ENCODE data around the gene ARHGEF4.

ARHGEF4 gene

DNA sequence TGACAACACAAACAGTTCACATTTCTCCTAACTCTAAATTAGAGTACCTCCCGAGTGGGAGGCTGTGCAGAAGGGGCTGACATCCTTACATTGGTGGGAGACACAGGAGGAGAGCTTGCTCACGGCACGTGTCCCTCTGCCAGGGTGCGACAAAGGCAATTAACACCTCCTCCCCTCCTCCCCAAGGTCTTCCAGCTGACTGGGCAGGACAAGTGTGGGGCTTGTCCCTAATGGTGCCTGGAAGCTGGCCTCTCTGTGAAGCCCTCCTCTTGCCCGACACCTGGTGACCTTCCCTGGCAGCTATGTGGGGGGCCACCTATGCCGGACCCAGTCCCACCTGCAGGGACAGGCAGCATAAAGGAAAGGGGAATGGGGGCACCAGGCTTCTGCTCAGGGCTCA, 199.6 kb downstream of the ARHGEF4 start:
- no peak for DNase-seq (ENCODE audit: low read depth)
- no peak overlapping the region for H3K4me3 ChIP-seq (ENCODE audit: low read length)
- TF ChIP-seq, protein P1, sequence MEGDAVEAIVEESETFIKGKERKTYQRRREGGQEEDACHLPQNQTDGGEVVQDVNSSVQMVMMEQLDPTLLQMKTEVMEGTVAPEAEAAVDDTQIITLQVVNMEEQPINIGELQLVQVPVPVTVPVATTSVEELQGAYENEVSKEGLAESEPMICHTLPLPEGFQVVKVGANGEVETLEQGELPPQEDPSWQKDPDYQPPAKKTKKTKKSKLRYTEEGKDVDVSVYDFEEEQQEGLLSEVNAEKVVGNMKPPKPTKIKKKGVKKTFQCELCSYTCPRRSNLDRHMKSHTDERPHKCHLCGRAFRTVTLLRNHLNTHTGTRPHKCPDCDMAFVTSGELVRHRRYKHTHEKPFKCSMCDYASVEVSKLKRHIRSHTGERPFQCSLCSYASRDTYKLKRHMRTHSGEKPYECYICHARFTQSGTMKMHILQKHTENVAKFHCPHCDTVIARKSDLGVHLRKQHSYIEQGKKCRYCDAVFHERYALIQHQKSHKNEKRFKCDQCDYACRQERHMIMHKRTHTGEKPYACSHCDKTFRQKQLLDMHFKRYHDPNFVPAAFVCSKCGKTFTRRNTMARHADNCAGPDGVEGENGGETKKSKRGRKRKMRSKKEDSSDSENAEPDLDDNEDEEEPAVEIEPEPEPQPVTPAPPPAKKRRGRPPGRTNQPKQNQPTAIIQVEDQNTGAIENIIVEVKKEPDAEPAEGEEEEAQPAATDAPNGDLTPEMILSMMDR (conservative IDR thresholded peaks at IDR 0.05; ENCODE audit: low read depth, low read length): no peak

DNA sequence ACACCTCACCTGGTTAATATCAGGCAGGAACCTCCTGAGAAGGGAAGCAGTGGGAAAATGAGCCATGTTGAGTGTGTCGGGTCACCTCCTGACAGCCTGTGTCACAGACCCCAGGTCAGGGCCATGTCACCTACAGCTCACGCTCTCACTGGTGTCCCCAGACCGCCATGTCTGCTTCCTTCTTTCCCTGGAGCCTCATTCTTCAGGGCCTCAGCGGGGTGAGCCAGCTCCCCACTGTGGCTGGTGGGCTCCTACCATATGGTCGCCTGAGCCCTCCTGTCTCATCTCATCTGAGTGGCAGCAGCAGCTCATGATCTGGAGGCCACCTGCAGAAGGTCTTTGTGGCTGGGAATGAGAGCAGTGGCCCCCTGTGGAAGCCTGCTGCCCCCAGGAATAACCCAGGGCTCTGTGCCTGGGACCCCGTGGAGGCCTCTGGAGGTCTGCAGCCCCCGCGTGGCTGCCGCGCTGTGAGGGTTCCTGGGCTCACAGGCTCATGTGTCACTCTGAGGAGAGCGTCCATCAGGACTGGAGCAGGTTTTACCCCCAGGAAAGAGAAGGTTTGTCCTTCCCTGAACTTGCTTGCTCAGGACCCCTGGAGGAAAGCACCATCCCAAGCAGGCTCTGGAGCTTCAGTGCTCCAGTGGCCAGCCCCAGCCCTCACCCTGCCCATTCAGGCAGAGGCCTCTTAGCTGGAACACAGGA, 200.1 kb downstream of the ARHGEF4 start:
- H3K4me3 ChIP-seq (ENCODE audit: low read length): no peak overlapping the region
- TF ChIP-seq, protein P1 (conservative IDR thresholded peaks at IDR 0.05; ENCODE audit: low read depth, low read length): no peak
- DNase-seq (ENCODE audit: low read depth): no peak

DNA sequence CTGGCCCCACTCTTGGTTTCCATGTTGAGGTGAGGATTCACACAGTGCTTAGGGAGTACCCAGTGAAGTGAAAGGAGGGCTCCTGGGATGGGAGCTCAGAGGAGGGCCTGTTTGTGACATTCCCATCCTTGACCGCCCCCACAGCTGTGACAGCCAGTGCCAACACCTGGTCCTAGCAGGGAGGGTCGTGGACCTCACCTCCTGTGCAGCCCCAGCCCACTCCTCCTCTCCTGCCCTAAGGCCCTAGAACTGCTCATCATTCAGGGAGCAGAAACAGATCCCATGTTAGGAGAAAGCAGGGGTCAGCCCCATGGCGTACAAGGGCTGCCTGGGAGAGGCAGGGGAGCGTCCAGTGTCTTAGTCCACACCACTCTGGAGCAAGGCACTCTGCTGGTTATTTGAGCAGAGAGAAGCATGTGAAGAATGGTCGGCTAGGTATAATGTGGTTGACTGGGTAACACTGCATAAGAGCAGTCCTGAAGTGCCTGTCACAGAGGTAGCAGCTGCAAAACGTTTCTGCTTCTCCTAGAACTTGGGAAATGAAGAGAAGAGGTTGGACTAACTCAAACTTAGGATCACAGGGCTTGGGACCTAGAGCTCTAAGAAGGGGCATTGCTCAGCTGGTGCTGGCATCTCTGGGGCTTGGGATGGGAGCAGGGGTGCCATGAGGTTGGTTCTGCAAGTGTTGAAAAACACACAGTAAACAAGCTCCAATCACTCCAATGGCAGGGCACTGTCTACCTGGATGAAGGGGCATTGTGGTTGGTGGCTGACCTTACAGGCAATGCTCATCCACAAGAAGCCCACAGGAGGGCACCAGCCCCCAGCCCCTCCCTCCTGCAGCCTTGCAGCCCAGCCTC, 200.9 kb downstream of the ARHGEF4 start:
- TF ChIP-seq, protein P1 (conservative IDR thresholded peaks at IDR 0.05; ENCODE audit: low read depth, low read length): no peak
- DNase-seq (ENCODE audit: low read depth): no peak
- no peak overlapping the region for H3K4me3 ChIP-seq (ENCODE audit: low read length)

DNA sequence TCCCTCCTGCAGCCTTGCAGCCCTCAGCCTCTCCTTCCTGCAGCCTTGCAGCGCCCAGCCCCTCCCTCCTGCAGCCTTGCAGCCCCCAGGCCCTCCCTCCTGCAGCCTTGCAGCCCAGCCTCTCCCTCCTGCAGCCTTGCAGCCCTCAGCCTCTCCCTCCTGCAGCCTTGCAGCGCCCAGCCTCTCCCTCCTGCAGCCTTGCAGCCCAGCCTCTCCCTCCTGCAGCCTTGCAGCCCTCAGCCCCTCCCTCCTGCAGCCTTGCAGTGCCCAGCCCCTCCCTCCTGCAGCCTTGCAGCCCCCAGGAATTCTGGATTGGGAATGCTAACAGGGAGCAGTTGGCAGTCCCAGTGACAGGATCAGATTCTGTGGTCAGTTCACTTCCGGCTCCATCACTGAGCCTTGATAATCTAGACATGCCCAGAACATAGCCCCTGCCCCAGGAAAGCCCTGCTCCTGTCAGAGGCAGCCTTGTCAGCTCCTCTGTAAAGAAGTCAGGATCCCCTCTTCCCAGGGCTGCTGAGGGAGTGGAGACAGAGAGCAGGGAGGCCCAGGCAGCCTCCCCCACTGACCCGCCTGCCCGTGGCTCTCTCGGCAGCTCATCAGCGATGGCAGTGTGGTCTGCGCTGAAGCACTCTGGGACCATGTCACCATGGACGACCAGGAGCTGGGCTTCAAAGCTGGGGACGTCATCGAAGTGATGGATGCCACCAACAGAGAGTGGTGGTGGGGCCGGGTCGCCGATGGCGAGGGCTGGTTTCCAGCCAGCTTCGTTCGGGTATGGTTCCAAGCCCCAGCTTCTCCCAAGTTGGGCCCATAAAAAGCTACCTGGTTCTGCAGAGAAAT, 201.8 kb downstream of the ARHGEF4 start:
- no peak for DNase-seq (ENCODE audit: low read depth)
- TF ChIP-seq, protein P1 (conservative IDR thresholded peaks at IDR 0.05; ENCODE audit: low read depth, low read length): no peak
- no peak overlapping the region for H3K4me3 ChIP-seq (ENCODE audit: low read length)

DNA sequence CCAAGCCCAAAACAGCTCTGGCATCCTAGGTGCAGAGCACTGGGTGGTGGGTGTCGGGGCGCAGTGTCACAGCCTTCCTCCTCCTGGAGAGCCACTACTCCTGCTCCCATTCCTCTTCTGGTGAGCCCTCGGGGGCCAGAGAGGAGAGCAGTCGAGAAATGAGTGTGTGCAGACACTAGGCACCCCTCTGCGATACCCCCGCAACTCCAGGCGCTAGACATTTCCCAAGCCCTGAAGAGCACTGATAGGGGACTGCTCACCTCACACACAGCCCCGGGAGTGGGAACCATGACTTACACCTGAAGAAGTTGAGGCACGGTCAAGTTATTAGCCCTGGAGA, 202.4 kb downstream of the ARHGEF4 start:
- no peak overlapping the region for H3K4me3 ChIP-seq (ENCODE audit: low read length)
- DNase-seq (ENCODE audit: low read depth): no peak
- TF ChIP-seq, protein P1 (conservative IDR thresholded peaks at IDR 0.05; ENCODE audit: low read depth, low read length): no peak

DNA sequence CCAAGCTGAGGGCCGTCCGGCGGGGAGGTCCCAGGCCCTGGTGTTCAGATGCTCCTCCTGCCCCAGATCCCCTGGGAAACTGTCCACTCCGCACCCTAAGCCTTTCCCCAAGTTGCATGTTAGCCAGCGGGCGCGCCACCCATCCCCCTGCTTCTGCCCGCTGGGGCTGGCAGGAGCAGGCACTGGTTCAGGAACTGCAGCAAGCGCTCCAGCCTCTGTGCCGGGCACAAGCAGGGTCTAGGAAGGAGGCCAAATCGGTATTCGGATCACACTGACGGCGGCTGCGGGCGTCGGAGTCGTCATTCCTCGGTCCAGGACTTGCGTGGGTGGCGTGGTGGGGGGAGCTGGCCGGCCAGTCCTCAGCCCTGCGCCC, 202.8 kb downstream of the ARHGEF4 start:
- TF ChIP-seq, protein P1 (conservative IDR thresholded peaks at IDR 0.05; ENCODE audit: low read depth, low read length): no peak
- no peak overlapping the region for H3K4me3 ChIP-seq (ENCODE audit: low read length)
- no peak for DNase-seq (ENCODE audit: low read depth)

Measured in retinal pigment epithelial cell (primary cell).